Stimulated activated CD4-positive, alpha-beta T cell treated with anti-CD3 and anti-CD28 coated beads, Interleukin-15, amount 100 ng/mL, for 1 hour (primary cell): ENCODE results near the gene TTC22.

Experiments used
- DNase-seq, 2 donors: peaks; one replicate each; pipeline ENCODE4 v3.0.0-alpha.2; 2020; ENCODE audit warnings: low read depth in 1 of 2, low spot score in 1 of 2

TTC22 gene

GRCh38 chr1:54800899-54801759 lies at the start of gene TTC22:
Gene TTC22, minus strand, starts transcription at chr1:54801323. Its CDS starts 160 bp downstream, at chr1:54801163.
- DNase-seq = peak; percentile 47 to 57

GRCh38 chr1:54850737-54851136 lies 49.6 kb upstream of the TTC22 start:
- no peak for DNase-seq

GRCh38 chr1:54850069-54850730 lies 49.1 kb upstream of the TTC22 start:
- no peak for DNase-seq

- no peak for DNase-seq
Observed at GRCh38 chr1:54849219-54850068, 48.3 kb upstream of the TTC22 start.

- no peak for DNase-seq
Observed at GRCh38 chr1:54848134-54848948, 47.2 kb upstream of the TTC22 start.

GRCh38 chr1:54846716-54847284 lies 45.7 kb upstream of the TTC22 start:
- DNase-seq = no peak

- DNase-seq = no peak
Observed at GRCh38 chr1:54846301-54846700, 45.2 kb upstream of the TTC22 start.

- DNase-seq = no peak
Observed at GRCh38 chr1:54845772-54846171, 44.6 kb upstream of the TTC22 start.

- DNase-seq = no peak
Observed at GRCh38 chr1:54844564-54844963, 43.4 kb upstream of the TTC22 start.

GRCh38 chr1:54843449-54843848 lies 42.3 kb upstream of the TTC22 start:
- DNase-seq = no peak

- no peak for DNase-seq
Observed at GRCh38 chr1:54842963-54843362, 41.8 kb upstream of the TTC22 start.

GRCh38 chr1:54842206-54842915 lies 41.2 kb upstream of the TTC22 start:
- no peak for DNase-seq

- no peak for DNase-seq
Observed at GRCh38 chr1:54839824-54840223, 38.7 kb upstream of the TTC22 start.

GRCh38 chr1:54838565-54839180 lies 37.5 kb upstream of the TTC22 start:
- DNase-seq = no peak

GRCh38 chr1:54837002-54837853 lies 36.1 kb upstream of the TTC22 start:
- no peak for DNase-seq

- no peak for DNase-seq
Observed at GRCh38 chr1:54836594-54836993, 35.5 kb upstream of the TTC22 start.

GRCh38 chr1:54835970-54836369 lies 34.8 kb upstream of the TTC22 start:
- DNase-seq = no peak

- no peak for DNase-seq
Observed at GRCh38 chr1:54835131-54835898, 34.2 kb upstream of the TTC22 start.
